Calu3 (cell line): ENCODE data around the gene DYNC2LI1. TPM values are rescaled to one million over a fixed set of nuclear protein-coding genes. Genes with fewer than 3 reads are reported as not detected.

Source experiments
- BruUV-seq: library from RNA; stranded (reverse); fragments of 400-500 nt; replicated peaks from 2 replicates; lab custom pipeline; 2021; lab: Mats Ljungman, UMichigan
- CTCF ChIA-PET: fragments of 300-600 bp; sonication (Branson Sonifier 250); formaldehyde crosslinking; loops from one replicate; lab custom pipeline; 2022; ENCODE audit warnings: antibody characterized with exemption; lab: Charles Lee
- DNase-seq: peaks from one replicate; pipeline ENCODE4 v3.0.0; 2022
- H3K27ac Mint-ChIP-seq: one replicate; pipeline ENCODE4 v1.8.0; 2022; ENCODE audit warnings: mixed read lengths; ENCODE audit not compliant: unreplicated experiment
- H3K27me3 Mint-ChIP-seq: one replicate; pipeline ENCODE4 v1.8.0; 2022; ENCODE audit warnings: mixed read lengths; ENCODE audit not compliant: unreplicated experiment
- H3K36me3 Mint-ChIP-seq: one replicate; pipeline ENCODE4 v1.8.0; 2022; ENCODE audit warnings: mild to moderate bottlenecking, moderate library complexity, mixed read lengths; ENCODE audit not compliant: insufficient read depth, unreplicated experiment
- H3K4me1 Mint-ChIP-seq: one replicate; pipeline ENCODE4 v1.8.0; 2022; ENCODE audit warnings: mild to moderate bottlenecking, low read depth, mixed read lengths; ENCODE audit not compliant: unreplicated experiment
- H3K4me3 Mint-ChIP-seq: one replicate; pipeline ENCODE4 v1.8.0; 2022; ENCODE audit warnings: mild to moderate bottlenecking, low read depth, moderate library complexity, mixed read lengths; ENCODE audit not compliant: unreplicated experiment
- H3K9me3 Mint-ChIP-seq: one replicate; pipeline ENCODE4 v1.8.0; 2022; ENCODE audit warnings: low read depth, mixed read lengths; ENCODE audit not compliant: unreplicated experiment
- CTCF ChIP-seq: fragments of 200-600 bp; IDR thresholded peaks from one replicate; pipeline ENCODE4 v1.8.0; 2022; ENCODE audit warnings: antibody characterized with exemption; ENCODE audit not compliant: unreplicated experiment
- intact Hi-C: fragments of 100-400 bp; cut with micrococcal nuclease; formaldehyde crosslinking; loops from one replicate; pipeline ENCODE4 v1.10.0; 2022; ENCODE audit not compliant: unreplicated experiment
- total RNA-seq: library from RNA; stranded (reverse); gene quantifications from 2 replicates; pipeline ENCODE4 v1.2.3, GENCODE V29; 2022

DYNC2LI1 gene
- total RNA-seq, 1 experiment from 2014 or later, result 20.0 TPM

- no peak overlapping the region for H3K27ac Mint-ChIP-seq
- CTCF ChIA-PET, result no interaction called here
- DNase-seq, result no peak
- TF ChIP-seq CTCF, result no peak
- no TSS peak for BruUV-seq
- H3K4me1 Mint-ChIP-seq, result peaks cover 30% of the 10 kb centered on the region
- H3K4me3 Mint-ChIP-seq, result no peak overlapping the region
- H3K36me3 Mint-ChIP-seq, result no peaks in the 10 kb centered on the region
- no peaks in the 10 kb centered on the region for H3K9me3 Mint-ChIP-seq
- H3K27me3 Mint-ChIP-seq, result no peaks in the 10 kb centered on the region
- intact Hi-C loops, result no loop called here
These were observed 27.1 kb downstream of the DYNC2LI1 start for GRCh38 chr2:43800894-43801293.

GRCh38 chr2:43802135-43802534, 28.3 kb downstream of the DYNC2LI1 start:
- no peak overlapping the region for H3K27ac Mint-ChIP-seq
- no peaks in the 10 kb centered on the region for H3K9me3 Mint-ChIP-seq
- CTCF ChIA-PET, result interaction anchor here (0.6 to 1.7 kb wide), 3 partner anchors 73 to 91 kb away, joined by 4 to 6 read pairs (median 4); no protein-coding TSS in a partner anchor
- no peak for TF ChIP-seq CTCF
- no TSS peak for BruUV-seq
- peaks cover 38% of the 10 kb centered on the region for H3K4me1 Mint-ChIP-seq
- no peaks in the 10 kb centered on the region for H3K36me3 Mint-ChIP-seq
- DNase-seq, result no peak
- intact Hi-C loops, result no loop called here
- H3K4me3 Mint-ChIP-seq, result no peak overlapping the region
- no peaks in the 10 kb centered on the region for H3K27me3 Mint-ChIP-seq

GRCh38 chr2:43803113-43803512, 29.3 kb downstream of the DYNC2LI1 start:
- Mint-ChIP-seq H3K27me3 (no peaks in the 10 kb centered on the region), H3K9me3 (no peaks in the 10 kb centered on the region), H3K4me3 (no peak overlapping the region), H3K4me1 (peaks cover 38% of the 10 kb centered on the region), H3K27ac (no peak overlapping the region), H3K36me3 (no peaks in the 10 kb centered on the region)
- CTCF ChIA-PET, result interaction anchor here (1.7 kb wide), 1 partner anchor 75 kb away, joined by 6 read pairs; no protein-coding TSS in a partner anchor
- intact Hi-C loops, result no loop called here
- no peak for TF ChIP-seq CTCF
- no peak for DNase-seq
- no TSS peak for BruUV-seq

- Mint-ChIP-seq H3K27ac (no peak overlapping the region), H3K27me3 (no peaks in the 10 kb centered on the region), H3K4me1 (peaks cover 25% of the 10 kb centered on the region), H3K36me3 (no peaks in the 10 kb centered on the region), H3K9me3 (no peaks in the 10 kb centered on the region), H3K4me3 (no peak overlapping the region)
- intact Hi-C loops, result no loop called here
- no peak for DNase-seq
- no peak for TF ChIP-seq CTCF
- BruUV-seq, result no TSS peak
- CTCF ChIA-PET, result no interaction called here
These were observed 32.8 kb downstream of the DYNC2LI1 start for GRCh38 chr2:43806719-43807031.
